ENCODE data around the gene GNAQ. TPM values are rescaled to one million over a fixed set of nuclear protein-coding genes. Genes with fewer than 3 reads are reported as not detected.

Gene GNAQ
- total RNA-seq, 1 experiment from 2014 or later = 28.7 TPM

DNA sequence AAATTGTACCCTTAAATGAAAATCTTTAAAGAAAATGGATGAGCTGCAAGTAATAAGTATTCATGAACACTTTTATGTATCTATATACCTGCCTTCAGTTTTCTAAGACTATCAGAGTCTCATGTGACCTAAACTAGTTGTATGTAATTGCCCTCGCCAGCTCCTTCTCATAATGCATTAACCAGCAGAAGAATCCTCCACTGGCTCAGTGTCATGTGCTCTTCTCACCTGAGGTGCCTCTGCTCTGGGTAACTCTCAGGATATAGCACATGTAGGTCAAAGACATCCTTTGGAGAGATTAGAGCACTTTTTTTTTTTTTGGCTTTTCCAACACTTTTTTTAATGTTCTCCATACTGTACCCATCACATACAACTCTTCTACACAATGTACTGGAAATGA, 199.8 kb downstream of the GNAQ start:
- no peaks in the 10 kb centered on the region for H3K4me1 ChIP-seq (ENCODE audit: control insufficient read depth in 1 of 2, insufficient read depth in 2 of 2, low read length in 2 of 2)
- H2AFZ ChIP-seq (ENCODE audit: low read depth, low read length, poor library complexity, severe bottlenecking) = no peak overlapping the region
- BruUV-seq (replicated peaks) = no TSS peak
- ATAC-seq = no peak
- H3K9ac ChIP-seq (ENCODE audit: low read length) = no peak overlapping the region
- H3K9me2 ChIP-seq (ENCODE audit: insufficient read depth) = no peaks in the 10 kb centered on the region
- no peaks in the 10 kb centered on the region for H3K79me2 ChIP-seq (ENCODE audit: insufficient read depth, low read length)
- H3K27me3 ChIP-seq (ENCODE audit: insufficient read depth, low read length) = no peaks in the 10 kb centered on the region
- no peak overlapping the region for H3K4me2 ChIP-seq (ENCODE audit: low read length)
- H3K27ac ChIP-seq (ENCODE audit: low read depth, low read length) = no peak overlapping the region
- RAD21 ChIA-PET (ENCODE audit: low non-redundant PET in 1 of 2, low total read pairs in 2 of 2, uncharacterized antibody in 2 of 2, unreplicated experiment in 2 of 2) = no interaction called here
- H3K9me3 ChIP-seq (ENCODE audit: control insufficient read depth in 1 of 2, insufficient read depth in 1 of 2, low read depth in 1 of 2, low read length in 2 of 2) = no peaks in the 10 kb centered on the region
- POLR2A ChIA-PET = no interaction called here
- H3K4me3 ChIP-seq (replicated peaks in 1 of 2; ENCODE audit: low read depth in 1 of 2, low read length in 2 of 2) = no peak overlapping the region
- intact Hi-C loops (cut with micrococcal nuclease) = no loop called here
- H3K36me3 ChIP-seq (ENCODE audit: control insufficient read depth in 1 of 2, insufficient read depth in 2 of 2, low read length in 2 of 2) = no peaks in the 10 kb centered on the region
- TF ChIP-seq SP1 (IDR thresholded peaks at IDR 0.05; ENCODE audit: low read depth) (no peak), CTCF (IDR thresholded peaks at IDR 0.05 in 2 of 3, conservative IDR thresholded peaks at IDR 0.05 in 1 of 3; ENCODE audit: borderline replicate concordance in 1 of 3, insufficient read depth in 1 of 3, low read depth in 2 of 3, low read length in 2 of 3) (no peak), ZFX (IDR thresholded peaks at IDR 0.05) (no peak), JUND (IDR thresholded peaks at IDR 0.05) (no peak), SIN3A (IDR thresholded peaks at IDR 0.05; ENCODE audit: low read depth) (no peak)
- no peak for DNase-seq (ENCODE audit: low read depth, low spot score)
- H4K20me1 ChIP-seq (ENCODE audit: insufficient read depth) = no peaks in the 10 kb centered on the region
- CTCF ChIA-PET = no interaction called here

DNA sequence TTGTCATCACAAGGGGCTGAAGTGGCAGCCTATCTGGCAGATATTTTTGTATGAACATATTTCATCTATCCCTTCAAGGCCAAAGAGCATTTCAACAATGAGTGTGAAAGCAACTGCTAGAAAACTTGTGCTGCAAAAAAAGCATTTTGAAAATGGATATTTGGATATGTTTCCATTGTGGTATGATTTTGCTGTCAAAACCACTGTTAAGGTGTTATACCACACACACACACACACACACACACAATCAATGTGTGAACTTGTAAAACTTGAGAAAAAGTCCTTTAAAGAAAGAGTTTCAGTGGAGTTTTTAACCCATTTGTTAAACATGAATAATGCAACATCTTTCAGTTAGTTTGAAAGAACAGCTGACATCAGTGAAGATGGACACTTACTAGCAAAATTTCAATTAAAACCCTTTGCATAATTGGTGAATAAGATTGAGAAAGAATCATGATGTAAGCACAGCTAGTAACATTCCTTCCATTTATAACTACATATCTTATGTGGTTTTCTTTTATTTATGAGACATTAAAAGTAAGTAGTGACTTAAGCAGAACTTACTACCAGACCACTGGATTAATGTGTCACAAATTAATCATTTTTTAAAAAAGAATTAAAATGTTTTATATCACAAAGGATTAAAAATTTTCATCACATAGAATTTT, 200.9 kb downstream of the GNAQ start:
- ChIA-PET CTCF (no interaction called here), POLR2A (no interaction called here), RAD21 (ENCODE audit: low non-redundant PET in 1 of 2, low total read pairs in 2 of 2, uncharacterized antibody in 2 of 2, unreplicated experiment in 2 of 2) (no interaction called here)
- H4K20me1 ChIP-seq (ENCODE audit: insufficient read depth) = no peaks in the 10 kb centered on the region
- H3K79me2 ChIP-seq (ENCODE audit: insufficient read depth, low read length) = no peaks in the 10 kb centered on the region
- no peaks in the 10 kb centered on the region for H3K9me3 ChIP-seq (ENCODE audit: control insufficient read depth in 1 of 2, insufficient read depth in 1 of 2, low read depth in 1 of 2, low read length in 2 of 2)
- H3K36me3 ChIP-seq (ENCODE audit: control insufficient read depth in 1 of 2, insufficient read depth in 2 of 2, low read length in 2 of 2) = no peaks in the 10 kb centered on the region
- intact Hi-C loops (cut with micrococcal nuclease) = no loop called here
- TF ChIP-seq CEBPB (IDR thresholded peaks at IDR 0.05; ENCODE audit: low read depth) (no peak), JUND (IDR thresholded peaks at IDR 0.05) (no peak), EGR1 (IDR thresholded peaks at IDR 0.05; ENCODE audit: low read depth) (no peak), ZNF274 (IDR thresholded peaks at IDR 0.05; ENCODE audit: low read depth, low read length) (no peak), EZH2 (IDR thresholded peaks at IDR 0.05) (no peak), ATF3 (IDR thresholded peaks at IDR 0.05) (no peak), YY1 (IDR thresholded peaks at IDR 0.05; ENCODE audit: extremely low read depth, insufficient replicate concordance, low read depth, low read length) (no peak), RAD21 (IDR thresholded peaks at IDR 0.05; ENCODE audit: low read depth) (no peak), ELF1 (IDR thresholded peaks at IDR 0.05; ENCODE audit: borderline replicate concordance, low read depth) (no peak), REST (IDR thresholded peaks at IDR 0.05; ENCODE audit: low read depth) (no peak), SRF (IDR thresholded peaks at IDR 0.05; ENCODE audit: low read depth) (no peak), POLR2A (IDR thresholded peaks at IDR 0.05; ENCODE audit: borderline replicate concordance, extremely low read depth, insufficient read depth, insufficient read length) (no peak), MAX (IDR thresholded peaks at IDR 0.05) (no peak), CBX3 (IDR thresholded peaks at IDR 0.05; ENCODE audit: low read depth) (no peak)
- no peaks in the 10 kb centered on the region for H3K9me2 ChIP-seq (ENCODE audit: insufficient read depth)
- H3K4me2 ChIP-seq (ENCODE audit: low read length) = no peak overlapping the region
- no peak overlapping the region for H3K9ac ChIP-seq (ENCODE audit: low read length)
- ATAC-seq (no peak), DNase-seq (ENCODE audit: low read depth, low spot score) (no peak)
- BruUV-seq (replicated peaks) = no TSS peak
- H3K4me3 ChIP-seq (replicated peaks in 1 of 2; ENCODE audit: low read depth in 1 of 2, low read length in 2 of 2) = no peak overlapping the region
- H3K27ac ChIP-seq (ENCODE audit: low read depth, low read length) = no peak overlapping the region
- H3K4me1 ChIP-seq (ENCODE audit: control insufficient read depth in 1 of 2, insufficient read depth in 2 of 2, low read length in 2 of 2) = no peaks in the 10 kb centered on the region
- H2AFZ ChIP-seq (ENCODE audit: low read depth, low read length, poor library complexity, severe bottlenecking) = no peak overlapping the region
- H3K27me3 ChIP-seq (ENCODE audit: insufficient read depth, low read length) = no peaks in the 10 kb centered on the region
